ENCODE data around the gene LTK.

Gene LTK

GRCh38 chr15:41499109-41499851 lies 14.3 kb downstream of the LTK start:
- DNase-seq (ENCODE audit: low read depth in 4 of 4, low spot score in 1 of 4), result no peak

- no peak for DNase-seq (ENCODE audit: low read depth in 4 of 4, low spot score in 1 of 4)
Observed at GRCh38 chr15:41498657-41499056, 15.0 kb downstream of the LTK start.

- no peak for DNase-seq (ENCODE audit: low read depth in 4 of 4, low spot score in 1 of 4)
Observed at GRCh38 chr15:41495736-41496599, 17.7 kb downstream of the LTK start.

- no peak for DNase-seq (ENCODE audit: low read depth in 4 of 4, low spot score in 1 of 4)
Observed at GRCh38 chr15:41494922-41495735, 18.5 kb downstream of the LTK start.

GRCh38 chr15:41494190-41494921 lies 19.3 kb downstream of the LTK start:
- DNase-seq (ENCODE audit: low read depth in 4 of 4, low spot score in 1 of 4), result no peak

GRCh38 chr15:41493902-41494189 lies 19.8 kb downstream of the LTK start:
- DNase-seq (ENCODE audit: low read depth in 4 of 4, low spot score in 1 of 4), result no peak

GRCh38 chr15:41493205-41493901 lies 20.3 kb downstream of the LTK start, which contains the start of gene ITPKA:
Gene ITPKA, plus strand, starts transcription at chr15:41493874. Its CDS starts 54 bp downstream, at chr15:41493928.
- DNase-seq (ENCODE audit: low read depth in 4 of 4, low spot score in 1 of 4), result peak; percentile 76 to 93 (median 84)

- DNase-seq (ENCODE audit: low read depth in 4 of 4, low spot score in 1 of 4), result no peak
Observed at GRCh38 chr15:41492597-41493204, 20.9 kb downstream of the LTK start.

GRCh38 chr15:41491889-41492288 lies 21.7 kb downstream of the LTK start:
- no peak for DNase-seq (ENCODE audit: low read depth in 4 of 4, low spot score in 1 of 4)

- no peak for DNase-seq (ENCODE audit: low read depth in 4 of 4, low spot score in 1 of 4)
Observed at GRCh38 chr15:41490355-41490754, 23.3 kb downstream of the LTK start.

- DNase-seq (ENCODE audit: low read depth in 4 of 4, low spot score in 1 of 4), result no peak
Observed at GRCh38 chr15:41489641-41490040, 24.0 kb downstream of the LTK start.

- DNase-seq (ENCODE audit: low read depth in 4 of 4, low spot score in 1 of 4), result no peak
Observed at GRCh38 chr15:41487802-41488201, 25.8 kb downstream of the LTK start.

- no peak for DNase-seq (ENCODE audit: low read depth in 4 of 4, low spot score in 1 of 4)
Observed at GRCh38 chr15:41487381-41487780, 26.2 kb downstream of the LTK start.

- DNase-seq (ENCODE audit: low read depth in 4 of 4, low spot score in 1 of 4), result no peak
Observed at GRCh38 chr15:41486286-41486685, 27.3 kb downstream of the LTK start.

- no peak for DNase-seq (ENCODE audit: low read depth in 4 of 4, low spot score in 1 of 4)
Observed at GRCh38 chr15:41484937-41485625, 28.5 kb downstream of the LTK start.

- no peak for DNase-seq (ENCODE audit: low read depth in 4 of 4, low spot score in 1 of 4)
Observed at GRCh38 chr15:41483519-41483918, 30.1 kb downstream of the LTK start.

- DNase-seq (ENCODE audit: low read depth in 4 of 4, low spot score in 1 of 4), result peak in 1 of 4 experiments; percentile 15
Observed at GRCh38 chr15:41483115-41483514, 30.5 kb downstream of the LTK start.

GRCh38 chr15:41482110-41482877 lies 31.3 kb downstream of the LTK start:
- DNase-seq (ENCODE audit: low read depth in 4 of 4, low spot score in 1 of 4), result no peak

Data from stimulated activated CD4-positive, alpha-beta T cell treated with anti-CD3 and anti-CD28 coated beads, Interleukin-1b, Interleukin-23, amount 100 ng/mL, for 24 hours (primary cell).